ENCODE measurements around the gene GALNT17.

Gene GALNT17

DNA sequence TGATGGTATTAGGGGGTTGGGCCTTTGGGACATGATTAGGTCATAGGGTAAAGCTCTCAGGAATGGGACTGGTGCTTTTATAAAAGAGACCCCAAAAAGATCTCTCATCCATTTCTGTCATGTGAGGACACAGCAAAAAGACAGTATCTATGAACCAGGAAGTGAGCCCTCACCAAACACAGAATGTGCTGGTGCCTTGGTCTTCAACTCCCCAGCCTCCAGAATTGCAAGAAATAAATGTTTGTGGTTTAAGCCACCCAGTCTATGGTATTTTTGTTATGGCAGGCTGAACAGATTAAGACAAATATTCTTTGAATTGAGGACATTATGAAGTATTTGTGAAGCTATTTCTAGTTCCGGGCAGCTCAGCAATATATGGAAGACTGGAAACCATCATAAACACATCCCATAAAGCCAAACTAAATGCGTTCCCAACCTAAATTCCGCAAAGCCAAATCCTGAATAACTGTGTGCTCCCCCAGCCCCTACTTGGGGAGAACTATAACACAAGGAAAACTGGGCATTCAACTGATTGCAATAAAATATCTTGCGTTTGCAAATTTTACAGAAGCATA is 153.7 kb downstream of the GALNT17 start:
- TF ChIP-seq CTCF (conservative IDR thresholded peaks at IDR 0.05) = no peak
- no peak overlapping the region for H3K27ac ChIP-seq

- no peak overlapping the region for H3K27ac ChIP-seq
- TF ChIP-seq CTCF (conservative IDR thresholded peaks at IDR 0.05) = no peak
Measured at GRCh38 chr7:71286336-71286735, 154.4 kb downstream of the GALNT17 start.

DNA sequence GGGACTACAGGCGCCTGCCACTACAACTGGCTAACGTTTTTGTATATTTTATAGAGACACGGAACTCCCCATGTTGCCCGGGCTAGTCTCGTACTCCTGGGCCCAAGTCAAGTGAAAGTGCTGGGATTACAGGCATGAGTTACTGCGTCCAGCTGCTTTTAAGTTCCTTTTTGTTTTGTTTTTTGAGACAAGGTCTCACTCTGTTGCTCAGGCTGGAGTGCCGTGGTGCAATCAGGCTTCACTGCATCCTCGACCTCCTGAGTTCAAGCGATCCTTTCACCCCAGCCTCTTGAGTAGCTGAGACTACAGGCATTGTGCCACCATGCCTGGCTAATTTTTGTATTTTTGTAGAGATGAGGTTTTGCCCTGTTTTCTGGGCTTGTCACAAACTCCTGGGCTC is 155.0 kb downstream of the GALNT17 start:
- H3K27ac ChIP-seq = no peak overlapping the region
- TF ChIP-seq CTCF (conservative IDR thresholded peaks at IDR 0.05) = no peak

- TF ChIP-seq CTCF (conservative IDR thresholded peaks at IDR 0.05) = no peak
- H3K27ac ChIP-seq = no peak overlapping the region
Measured at GRCh38 chr7:71290452-71290851, 158.5 kb downstream of the GALNT17 start.

DNA sequence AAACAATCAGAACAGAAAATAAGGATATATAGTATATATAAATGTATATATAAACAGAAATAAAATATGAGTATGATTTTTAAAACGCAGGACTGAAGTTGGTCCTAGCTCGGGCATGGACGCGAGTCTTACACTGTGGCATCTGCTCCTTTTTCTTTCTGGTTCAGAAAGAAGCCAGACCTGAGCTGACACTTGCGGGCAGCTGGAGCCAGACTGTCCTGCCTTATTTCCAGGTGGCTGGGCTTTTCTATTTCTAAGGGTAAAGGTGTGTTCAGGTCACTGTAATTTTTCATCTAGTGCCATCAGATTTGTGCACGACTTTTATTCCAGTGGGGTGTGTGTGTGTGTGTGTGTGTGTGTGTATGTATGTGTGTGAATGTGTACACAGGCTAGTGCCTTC is 166.4 kb downstream of the GALNT17 start:
- H3K27ac ChIP-seq = no peak overlapping the region
- TF ChIP-seq CTCF (conservative IDR thresholded peaks at IDR 0.05) = no peak

GRCh38 chr7:71300086-71300485 is 168.1 kb downstream of the GALNT17 start:
- no peak for TF ChIP-seq CTCF (conservative IDR thresholded peaks at IDR 0.05)
- no peak overlapping the region for H3K27ac ChIP-seq

DNA sequence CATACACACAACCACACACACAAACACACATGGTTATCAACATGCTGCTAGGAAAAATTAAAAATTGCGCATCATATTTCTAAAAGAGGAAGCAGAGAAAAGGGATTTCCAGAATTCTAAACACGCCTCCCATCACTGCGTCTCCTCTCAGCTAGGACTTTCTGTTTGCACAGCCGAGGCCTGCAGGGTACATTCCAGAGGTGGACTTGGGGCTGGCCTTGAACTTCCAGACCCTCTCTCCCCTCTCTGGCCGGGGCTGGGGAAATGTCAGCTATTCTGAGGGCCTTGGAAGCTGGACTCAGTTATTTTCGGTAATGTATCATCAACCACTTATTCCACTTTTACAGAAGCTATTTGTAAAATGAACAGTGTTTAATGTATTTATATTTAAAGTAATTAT is 168.7 kb downstream of the GALNT17 start:
- H3K27ac ChIP-seq = no peak overlapping the region
- no peak for TF ChIP-seq CTCF (conservative IDR thresholded peaks at IDR 0.05)
